Measurements from ENCODE around the gene CHMP1A.
"Not testable (repeated sequence)": the region's sequence is repeated elsewhere in the genome, so short reads cannot be mapped to it uniquely, and the experiment has no call there.

The CHMP1A gene

DNA sequence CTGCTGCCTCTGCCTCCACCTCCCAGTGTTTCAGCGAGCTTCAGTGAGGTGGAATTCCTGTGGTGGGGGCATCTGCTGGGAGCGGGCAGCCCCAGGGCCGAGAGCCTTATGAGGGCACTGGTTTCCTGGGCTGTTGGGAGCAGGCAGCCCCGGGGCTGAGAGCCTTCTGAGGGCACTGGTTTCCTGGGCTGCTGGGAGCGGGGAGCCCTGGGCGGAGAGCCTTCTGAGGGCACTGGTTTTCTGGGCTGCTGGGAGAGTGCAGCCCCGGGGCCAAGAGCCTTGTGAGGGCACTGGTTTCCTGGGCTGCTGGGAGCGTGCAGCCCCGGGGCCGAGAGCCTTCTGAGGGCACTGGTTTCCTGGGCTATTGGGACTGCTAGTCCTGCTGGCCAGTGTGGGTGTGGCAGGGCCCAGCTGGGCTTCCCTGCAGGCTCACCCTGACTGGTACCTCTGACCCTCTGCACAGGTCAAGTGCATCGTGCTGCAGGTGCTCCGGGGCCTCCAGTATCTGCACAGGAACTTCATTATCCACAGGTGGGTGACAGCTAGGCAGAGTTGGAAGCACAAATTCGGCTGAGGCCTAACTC is 34.6 kb upstream of the CHMP1A start:
- DNase-seq, result no peak

- no peak for DNase-seq
Observed at GRCh38 chr16:89691231-89691985, 33.9 kb upstream of the CHMP1A start.

GRCh38 chr16:89690392-89690901 is 32.9 kb upstream of the CHMP1A start:
- no peak for DNase-seq

- not testable (repeated sequence) for DNase-seq
Observed at GRCh38 chr16:89689621-89690020, 32.1 kb upstream of the CHMP1A start.

DNA sequence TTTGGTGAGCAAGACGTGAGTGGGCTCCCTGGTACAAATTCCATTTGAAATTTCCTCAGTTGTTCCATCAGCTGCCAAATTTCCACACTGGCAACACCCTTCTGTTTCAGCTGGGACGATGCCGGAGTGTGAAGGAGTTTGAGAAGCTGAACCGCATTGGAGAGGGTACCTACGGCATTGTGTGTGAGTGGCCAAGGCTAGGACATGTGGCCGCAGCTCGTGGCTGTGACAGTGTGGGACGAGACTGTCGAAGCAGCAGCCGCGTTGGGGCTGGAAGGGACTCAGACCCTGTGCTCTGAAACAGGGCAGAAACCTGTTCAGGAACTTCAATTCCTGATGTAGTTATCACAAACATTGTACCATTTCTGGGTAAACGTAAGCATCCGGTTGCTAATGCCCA is 31.6 kb upstream of the CHMP1A start:
- DNase-seq, result no peak

DNA sequence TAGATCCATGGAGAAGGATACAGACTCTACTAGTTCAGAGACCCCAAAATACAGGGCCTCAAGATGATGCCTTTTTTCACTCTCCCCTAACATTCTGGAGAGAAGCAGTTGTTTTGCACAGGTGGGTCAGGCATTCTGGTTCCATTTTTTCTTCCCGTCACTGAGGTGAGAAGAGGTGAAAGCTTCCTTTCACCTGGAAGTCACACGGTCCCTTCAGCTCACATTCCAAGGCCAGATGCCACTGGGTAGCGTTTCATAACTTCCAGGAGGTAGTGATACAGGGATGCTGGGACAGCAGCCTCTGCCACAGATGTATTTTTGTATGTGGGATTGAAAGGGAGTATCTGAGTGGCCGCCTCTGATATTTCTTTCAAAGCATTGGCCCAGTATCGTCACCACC is 30.9 kb upstream of the CHMP1A start:
- no peak for DNase-seq

- DNase-seq, result no peak
Observed at GRCh38 chr16:89687092-89687940, 29.8 kb upstream of the CHMP1A start.

GRCh38 chr16:89686520-89687091 is 29.1 kb upstream of the CHMP1A start, which contains the start of gene CDK10:
CDK10 (plus strand) TSS chr16:89686689; CDS start chr16:89686711, 22 bp downstream.
- DNase-seq, result peak; percentile 87 to 91

- DNase-seq, result no peak
Observed at GRCh38 chr16:89685916-89686315, 28.4 kb upstream of the CHMP1A start.

DNA sequence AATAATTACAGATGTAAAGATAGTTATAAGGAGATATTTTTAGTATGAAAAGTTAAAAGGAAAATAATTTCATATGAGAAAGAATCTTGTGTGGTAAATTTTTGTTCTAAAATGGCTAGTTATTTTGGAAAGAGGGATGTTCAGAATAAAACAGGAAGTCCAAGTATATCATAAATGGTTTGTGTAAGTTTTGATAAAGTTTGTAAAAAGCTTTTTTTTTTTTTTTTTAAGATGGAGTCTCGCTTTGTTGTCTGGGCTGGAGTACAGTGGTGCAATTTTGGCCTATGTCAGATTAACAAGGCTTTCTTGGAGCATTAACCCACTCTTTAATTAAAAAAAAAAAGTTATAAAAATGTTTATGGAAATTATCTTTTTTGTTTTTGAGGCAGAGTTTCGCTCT is 20.8 kb upstream of the CHMP1A start:
- DNase-seq, result no peak

- DNase-seq, result no peak
Observed at GRCh38 chr16:89672177-89672941, 14.9 kb upstream of the CHMP1A start.

DNA sequence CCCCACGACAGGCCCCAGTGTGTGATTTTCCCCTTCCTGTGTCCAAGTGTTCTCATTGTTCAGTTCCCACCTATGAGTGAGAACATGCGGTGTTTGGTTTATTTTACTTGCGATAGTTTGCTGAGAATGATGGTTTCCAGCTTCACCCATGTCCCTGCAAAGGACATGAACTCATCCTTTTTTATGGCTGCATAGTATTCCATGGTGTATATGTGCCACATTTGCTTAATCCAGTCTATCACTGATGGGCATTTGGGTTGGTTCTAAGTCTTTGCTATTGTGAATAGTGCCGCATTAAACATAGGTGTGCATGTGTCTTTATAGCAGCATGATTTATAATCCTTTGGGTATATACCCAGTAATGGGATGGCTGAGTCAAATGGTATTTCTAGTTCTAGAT is 14.1 kb upstream of the CHMP1A start:
- DNase-seq, result not testable (repeated sequence)

GRCh38 chr16:89670496-89671431 is 13.3 kb upstream of the CHMP1A start:
- DNase-seq, result no peak

GRCh38 chr16:89669755-89670154 is 12.2 kb upstream of the CHMP1A start:
- DNase-seq, result no peak

GRCh38 chr16:89668790-89669158 is 11.3 kb upstream of the CHMP1A start:
- no peak for DNase-seq

DNA sequence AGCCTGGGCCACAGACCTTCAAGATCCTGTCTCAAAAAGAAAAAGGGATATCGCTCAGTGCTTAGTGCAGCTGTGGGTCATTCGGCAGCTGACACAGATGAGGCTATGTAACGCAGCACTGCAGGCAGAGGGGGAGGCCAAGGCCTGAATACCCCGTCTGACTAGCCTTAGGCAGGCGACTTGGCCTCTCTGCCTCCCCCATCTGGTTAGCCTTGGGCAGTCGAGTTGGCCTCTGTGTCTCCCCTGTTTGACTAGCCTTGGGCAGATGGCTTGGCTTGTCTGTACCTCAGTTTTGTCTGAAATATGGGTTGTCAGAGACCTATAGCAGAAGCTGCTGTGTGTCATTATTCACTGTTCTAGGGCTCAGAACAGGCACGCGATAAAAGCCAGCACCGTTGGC is 10.1 kb upstream of the CHMP1A start:
- DNase-seq, result no peak

DNA sequence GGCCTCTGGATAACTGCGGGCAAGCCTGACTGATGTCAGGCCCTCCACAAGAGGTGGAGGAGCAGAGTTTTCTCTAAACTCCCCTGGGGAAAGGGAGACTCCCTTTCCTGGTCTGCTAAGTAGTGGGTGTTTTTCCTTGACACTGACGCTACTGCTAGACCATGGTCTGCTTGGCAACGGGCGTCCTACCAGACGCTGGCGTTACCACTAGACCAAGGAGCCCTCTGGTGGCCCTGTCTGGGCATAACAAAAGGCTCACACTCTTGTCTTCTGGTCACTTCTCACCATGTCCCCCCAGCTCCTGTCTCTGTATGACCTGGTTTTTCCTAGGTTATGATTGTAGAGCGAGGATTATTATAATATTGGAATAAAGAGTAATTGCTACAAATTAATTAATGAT is 9.5 kb upstream of the CHMP1A start:
- not testable (repeated sequence) for DNase-seq

DNA sequence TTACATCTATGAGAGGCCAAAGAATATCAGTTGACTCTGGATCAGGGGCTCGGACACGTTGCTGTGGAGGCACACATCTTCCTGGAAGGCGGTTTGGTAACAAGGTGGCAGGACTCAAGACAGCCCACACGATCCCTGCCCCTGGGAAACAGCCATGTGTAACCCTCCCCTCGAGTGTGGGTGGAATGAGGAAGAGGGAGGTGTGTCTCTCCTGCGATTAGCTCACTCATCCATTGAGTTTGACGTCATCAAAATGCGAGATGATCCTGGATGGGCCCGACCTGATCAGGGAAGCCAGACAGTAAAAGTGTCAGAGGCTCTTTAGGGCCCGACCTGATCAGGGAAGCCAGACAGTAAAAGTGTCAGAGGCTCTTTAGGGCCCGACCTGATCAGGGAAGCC is 6.7 kb upstream of the CHMP1A start:
- DNase-seq, result not testable (repeated sequence)

GRCh38 chr16:89661215-89661614 is 3.7 kb upstream of the CHMP1A start:
- DNase-seq, result no peak

- no peak for DNase-seq
Observed at GRCh38 chr16:89660146-89660545, 2.6 kb upstream of the CHMP1A start.

DNA sequence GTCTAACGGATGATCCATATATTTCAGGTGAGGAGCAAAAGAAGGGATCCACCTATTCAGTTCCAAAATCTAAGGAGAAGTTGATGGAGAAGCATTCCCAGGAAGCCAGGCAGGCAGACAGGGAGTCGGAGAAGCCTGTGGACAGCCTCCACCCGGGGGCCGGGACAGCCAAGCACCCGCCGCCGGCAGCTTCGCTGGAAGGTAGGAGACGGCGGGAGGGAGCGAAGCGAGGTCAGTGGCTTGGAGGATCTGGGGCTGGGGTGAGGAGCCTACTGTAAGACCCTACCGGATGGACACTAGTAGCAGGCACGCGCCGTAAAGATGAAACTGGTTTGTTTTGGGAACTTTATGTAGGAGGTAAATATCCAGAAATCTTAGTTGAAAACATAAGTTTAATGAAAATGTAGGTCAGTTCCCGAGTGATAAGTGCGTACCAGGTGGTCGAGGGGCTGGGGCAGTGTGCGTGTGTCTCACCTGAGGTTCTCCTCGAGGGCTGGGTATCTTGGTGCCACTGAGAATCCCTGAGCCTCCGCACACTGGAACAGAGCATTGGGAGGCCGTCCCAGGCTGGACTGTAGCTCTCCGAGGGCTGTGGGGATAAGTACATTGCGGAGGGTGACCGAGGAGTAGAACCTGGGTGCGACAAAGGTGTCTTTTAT is 842 bp upstream of the CHMP1A start:
- DNase-seq, result no peak

Measured in CD4-positive, alpha-beta T cell treated with Interferon alpha-2 for 1 hour (primary cell).